ENCODE data around the gene NAMPT. TPM values are rescaled to one million over a fixed set of nuclear protein-coding genes. Genes with fewer than 3 reads are reported as not detected.

Gene NAMPT
- total RNA-seq, 3 donors from 2014 or later (not counting 1 experiment from before 2014, with no cell fraction given): 194 to 414 (median 270) TPM

DNA sequence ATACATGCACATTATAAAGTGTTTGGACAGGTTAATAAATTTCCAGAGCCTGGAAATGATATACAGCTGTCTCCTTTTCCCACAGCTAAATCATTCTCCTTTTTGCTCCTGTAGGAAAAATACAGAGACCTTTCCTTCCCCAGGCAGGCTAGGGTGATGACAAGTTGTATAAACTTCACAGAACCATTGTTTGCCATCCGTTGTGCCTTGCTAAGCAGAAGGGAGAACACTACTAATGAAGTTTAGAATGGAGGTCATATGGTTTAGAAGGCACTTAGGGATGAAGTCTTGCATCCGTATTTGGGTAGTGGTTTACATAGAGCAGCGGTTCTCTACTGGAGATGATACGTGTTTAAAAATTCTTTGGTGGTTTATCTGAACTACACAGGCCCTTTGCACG lies 46.0 kb downstream of the NAMPT start:
- no peaks in the 10 kb centered on the region for H3K27me3 ChIP-seq (ENCODE audit: control insufficient read depth, insufficient read depth, low read length)
- peaks cover 0 to 7% of the 10 kb centered on the region in 2 donors for H3K27me3 Mint-ChIP-seq (ENCODE audit: low read depth in 2 of 2)
- intact Hi-C loops (cut with micrococcal nuclease): no loop called here
- peaks cover under 1% of the 10 kb centered on the region in 2 donors for H3K9me3 Mint-ChIP-seq
- no peaks in the 10 kb centered on the region for H3K9me3 ChIP-seq (ENCODE audit: control insufficient read depth, insufficient read depth, low read length)
- ATAC-seq (no peak), DNase-seq (no peak)
- H3K27ac ChIP-seq (ENCODE audit: low read length): no peak overlapping the region
- H3K4me3 Mint-ChIP-seq: no peak overlapping the region
- H3K4me3 ChIP-seq (ENCODE audit: low read length): no peak overlapping the region
- H3K36me3 Mint-ChIP-seq: no peaks in the 10 kb centered on the region
- H3K27ac Mint-ChIP-seq: no peak overlapping the region
- no peaks in the 10 kb centered on the region for H3K4me1 ChIP-seq (ENCODE audit: control insufficient read depth, insufficient read depth, low read length)
- TF ChIP-seq, protein P1, sequence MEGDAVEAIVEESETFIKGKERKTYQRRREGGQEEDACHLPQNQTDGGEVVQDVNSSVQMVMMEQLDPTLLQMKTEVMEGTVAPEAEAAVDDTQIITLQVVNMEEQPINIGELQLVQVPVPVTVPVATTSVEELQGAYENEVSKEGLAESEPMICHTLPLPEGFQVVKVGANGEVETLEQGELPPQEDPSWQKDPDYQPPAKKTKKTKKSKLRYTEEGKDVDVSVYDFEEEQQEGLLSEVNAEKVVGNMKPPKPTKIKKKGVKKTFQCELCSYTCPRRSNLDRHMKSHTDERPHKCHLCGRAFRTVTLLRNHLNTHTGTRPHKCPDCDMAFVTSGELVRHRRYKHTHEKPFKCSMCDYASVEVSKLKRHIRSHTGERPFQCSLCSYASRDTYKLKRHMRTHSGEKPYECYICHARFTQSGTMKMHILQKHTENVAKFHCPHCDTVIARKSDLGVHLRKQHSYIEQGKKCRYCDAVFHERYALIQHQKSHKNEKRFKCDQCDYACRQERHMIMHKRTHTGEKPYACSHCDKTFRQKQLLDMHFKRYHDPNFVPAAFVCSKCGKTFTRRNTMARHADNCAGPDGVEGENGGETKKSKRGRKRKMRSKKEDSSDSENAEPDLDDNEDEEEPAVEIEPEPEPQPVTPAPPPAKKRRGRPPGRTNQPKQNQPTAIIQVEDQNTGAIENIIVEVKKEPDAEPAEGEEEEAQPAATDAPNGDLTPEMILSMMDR (IDR thresholded peaks at IDR 0.05): no peak
- no peaks in the 10 kb centered on the region for H3K4me1 Mint-ChIP-seq
- 90% methylated on average over 5 of the region's 5 CpGs for WGBS (ENCODE audit: insufficient coverage)
- H3K36me3 ChIP-seq (ENCODE audit: control insufficient read depth, insufficient read depth, low read length): no peaks in the 10 kb centered on the region

DNA sequence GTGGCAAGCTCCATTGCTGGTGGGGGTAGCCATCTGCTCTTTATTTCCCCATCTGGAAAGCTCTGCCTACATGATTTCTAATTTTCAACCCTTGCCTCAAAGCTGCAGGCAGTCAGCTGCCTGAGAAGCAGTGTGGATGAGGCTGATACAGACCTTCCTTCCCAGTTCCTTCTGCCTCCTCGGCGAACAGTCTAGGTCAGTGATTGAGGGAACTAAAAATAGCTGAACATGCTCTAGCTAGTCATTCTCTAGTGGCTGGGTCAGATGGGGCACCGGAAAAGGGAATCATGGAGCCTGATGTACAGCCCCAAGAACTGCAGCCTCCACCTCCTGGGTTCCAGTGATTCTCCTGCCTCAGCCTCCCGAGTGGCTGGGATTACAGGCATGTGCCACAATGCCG lies 48.7 kb downstream of the NAMPT start:
- Histone ChIP-seq H3K36me3 (ENCODE audit: control insufficient read depth, insufficient read depth, low read length) (no peaks in the 10 kb centered on the region), H3K4me1 (ENCODE audit: control insufficient read depth, insufficient read depth, low read length) (no peaks in the 10 kb centered on the region), H3K27ac (ENCODE audit: low read length) (no peak overlapping the region), H3K9me3 (ENCODE audit: control insufficient read depth, insufficient read depth, low read length) (no peaks in the 10 kb centered on the region), H3K27me3 (ENCODE audit: control insufficient read depth, insufficient read depth, low read length) (no peaks in the 10 kb centered on the region), H3K4me3 (ENCODE audit: low read length) (no peak overlapping the region)
- no peak overlapping the region for H3K4me3 Mint-ChIP-seq
- no peaks in the 10 kb centered on the region for H3K36me3 Mint-ChIP-seq
- 57% methylated on average over 5 of the region's 5 CpGs for WGBS (ENCODE audit: insufficient coverage)
- H3K27me3 Mint-ChIP-seq (ENCODE audit: low read depth in 2 of 2): peaks cover 8 to 13% of the 10 kb centered on the region in 2 donors
- no peaks in the 10 kb centered on the region for H3K4me1 Mint-ChIP-seq
- no peaks in the 10 kb centered on the region for H3K9me3 Mint-ChIP-seq
- no peak overlapping the region for H3K27ac Mint-ChIP-seq
- intact Hi-C loops (cut with micrococcal nuclease): no loop called here
- TF ChIP-seq, protein P1 (IDR thresholded peaks at IDR 0.05): no peak
- DNase-seq (no peak), ATAC-seq (no peak)

DNA sequence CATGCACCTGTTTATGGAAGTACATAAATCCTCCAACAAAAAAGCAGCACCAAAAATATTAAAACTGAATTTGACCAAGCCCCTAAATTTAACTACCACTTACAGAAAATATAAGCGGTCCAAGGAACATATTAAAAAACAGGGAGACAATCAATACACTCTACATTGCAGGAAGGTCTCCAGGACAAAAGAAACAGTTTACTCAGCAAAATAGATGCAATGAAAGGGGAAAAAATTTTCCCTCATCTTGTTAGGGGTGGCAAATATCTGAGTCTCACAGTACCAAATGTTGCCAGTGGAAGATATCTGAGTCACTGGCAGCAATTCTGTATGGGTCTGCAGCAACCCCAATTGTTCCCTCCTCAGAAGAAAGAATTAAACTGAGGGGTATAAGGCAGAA lies 50.4 kb downstream of the NAMPT start:
- ATAC-seq (no peak), DNase-seq (no peak)
- Mint-ChIP-seq H3K27ac (no peak overlapping the region), H3K4me1 (no peaks in the 10 kb centered on the region), H3K36me3 (no peaks in the 10 kb centered on the region), H3K9me3 (no peaks in the 10 kb centered on the region), H3K27me3 (ENCODE audit: low read depth in 2 of 2) (peaks cover 8 to 13% of the 10 kb centered on the region in 2 donors), H3K4me3 (no peak overlapping the region)
- Histone ChIP-seq H3K27ac (ENCODE audit: low read length) (no peak overlapping the region), H3K4me3 (ENCODE audit: low read length) (no peak overlapping the region), H3K27me3 (ENCODE audit: control insufficient read depth, insufficient read depth, low read length) (no peaks in the 10 kb centered on the region), H3K9me3 (ENCODE audit: control insufficient read depth, insufficient read depth, low read length) (no peaks in the 10 kb centered on the region), H3K4me1 (ENCODE audit: control insufficient read depth, insufficient read depth, low read length) (no peaks in the 10 kb centered on the region), H3K36me3 (ENCODE audit: control insufficient read depth, insufficient read depth, low read length) (no peaks in the 10 kb centered on the region)
- whole genome bisulfite sequencing (ENCODE audit: insufficient coverage): 86% methylated on average over 1 of the region's 1 CpG
- TF ChIP-seq, protein P1 (IDR thresholded peaks at IDR 0.05): no peak
- intact Hi-C loops (cut with micrococcal nuclease): no loop called here

DNA sequence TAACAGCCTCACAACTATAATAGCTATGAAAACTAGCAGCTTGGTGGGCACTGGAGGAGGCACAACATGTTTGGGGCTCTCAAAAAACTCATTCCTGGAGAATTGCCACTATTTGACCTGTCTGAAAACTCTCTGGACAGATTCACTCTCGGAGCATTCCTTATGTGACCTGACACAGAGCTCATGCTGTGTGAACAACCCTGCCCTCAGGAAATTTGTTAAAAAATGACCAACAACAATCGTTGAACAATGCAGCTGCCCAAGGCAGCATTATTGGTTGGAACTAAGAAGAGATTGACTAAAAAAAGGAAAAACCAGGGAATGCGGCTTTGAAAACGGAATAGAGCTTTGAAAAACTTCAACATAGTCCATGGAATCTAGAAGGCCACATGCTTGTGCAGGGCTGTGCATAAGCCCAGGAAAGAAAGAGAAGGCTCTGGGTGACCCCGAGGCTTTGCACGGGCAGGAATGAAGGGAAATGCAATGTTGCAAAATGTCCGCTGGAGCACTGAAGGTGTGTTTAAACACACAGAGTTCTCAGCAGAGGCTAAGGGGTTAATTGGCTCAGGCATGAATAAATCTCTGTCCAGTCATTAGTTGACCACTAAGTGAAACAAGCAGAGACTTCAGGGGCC lies 52.8 kb downstream of the NAMPT start:
- Histone ChIP-seq H3K27ac (ENCODE audit: low read length) (no peak overlapping the region), H3K4me1 (ENCODE audit: control insufficient read depth, insufficient read depth, low read length) (no peaks in the 10 kb centered on the region), H3K27me3 (ENCODE audit: control insufficient read depth, insufficient read depth, low read length) (no peaks in the 10 kb centered on the region), H3K9me3 (ENCODE audit: control insufficient read depth, insufficient read depth, low read length) (no peaks in the 10 kb centered on the region), H3K4me3 (ENCODE audit: low read length) (no peak overlapping the region), H3K36me3 (ENCODE audit: control insufficient read depth, insufficient read depth, low read length) (no peaks in the 10 kb centered on the region)
- ATAC-seq (no peak), DNase-seq (no peak)
- Mint-ChIP-seq H3K27me3 (ENCODE audit: low read depth in 2 of 2) (peaks cover 18 to 20% of the 10 kb centered on the region in 2 donors), H3K27ac (no peak overlapping the region), H3K9me3 (no peaks in the 10 kb centered on the region), H3K36me3 (no peaks in the 10 kb centered on the region), H3K4me1 (no peaks in the 10 kb centered on the region), H3K4me3 (no peak overlapping the region)
- 92% methylated on average over 7 of the region's 7 CpGs for WGBS (ENCODE audit: insufficient coverage)
- TF ChIP-seq, protein P1 (IDR thresholded peaks at IDR 0.05): no peak
- intact Hi-C loops (cut with micrococcal nuclease): no loop called here

Data from natural killer cell (primary cell).